Calu3 (cell line): ENCODE measurements around the gene SPNS1. TPM values are rescaled to one million over a fixed set of nuclear protein-coding genes. Genes with fewer than 3 reads are reported as not detected.
"Not testable (repeated sequence)": the region's sequence is repeated elsewhere in the genome, so short reads cannot be mapped to it uniquely, and the experiment has no call there.

Experiments
- BruUV-seq: library from RNA; stranded (reverse); fragments of 400-500 nt; replicated peaks from 2 replicates; lab custom pipeline; 2021; lab: Mats Ljungman, UMichigan
- CTCF ChIA-PET: fragments of 300-600 bp; sonication (Branson Sonifier 250); formaldehyde crosslinking; loops from one replicate; lab custom pipeline; 2022; ENCODE audit warnings: antibody characterized with exemption; lab: Charles Lee
- DNase-seq: peaks from one replicate; pipeline ENCODE4 v3.0.0; 2022
- H3K27ac Mint-ChIP-seq: one replicate; pipeline ENCODE4 v1.8.0; 2022; ENCODE audit warnings: mixed read lengths; ENCODE audit not compliant: unreplicated experiment
- H3K27me3 Mint-ChIP-seq: one replicate; pipeline ENCODE4 v1.8.0; 2022; ENCODE audit warnings: mixed read lengths; ENCODE audit not compliant: unreplicated experiment
- H3K36me3 Mint-ChIP-seq: one replicate; pipeline ENCODE4 v1.8.0; 2022; ENCODE audit warnings: mild to moderate bottlenecking, moderate library complexity, mixed read lengths; ENCODE audit not compliant: insufficient read depth, unreplicated experiment
- H3K4me1 Mint-ChIP-seq: one replicate; pipeline ENCODE4 v1.8.0; 2022; ENCODE audit warnings: mild to moderate bottlenecking, low read depth, mixed read lengths; ENCODE audit not compliant: unreplicated experiment
- H3K4me3 Mint-ChIP-seq: one replicate; pipeline ENCODE4 v1.8.0; 2022; ENCODE audit warnings: mild to moderate bottlenecking, low read depth, moderate library complexity, mixed read lengths; ENCODE audit not compliant: unreplicated experiment
- H3K9me3 Mint-ChIP-seq: one replicate; pipeline ENCODE4 v1.8.0; 2022; ENCODE audit warnings: low read depth, mixed read lengths; ENCODE audit not compliant: unreplicated experiment
- intact Hi-C: fragments of 100-400 bp; cut with micrococcal nuclease; formaldehyde crosslinking; loops from one replicate; pipeline ENCODE4 v1.10.0; 2022; ENCODE audit not compliant: unreplicated experiment
- total RNA-seq: library from RNA; stranded (reverse); gene quantifications from 2 replicates; pipeline ENCODE4 v1.2.3, GENCODE V29; 2022
- TF ChIP-seq, protein P1 (sequence below): fragments of 200-600 bp; IDR thresholded peaks from one replicate; pipeline ENCODE4 v1.8.0; 2022; ENCODE audit warnings: antibody characterized with exemption; ENCODE audit not compliant: unreplicated experiment

The SPNS1 gene
- total RNA-seq, 1 experiment from 2014 or later, result 44.8 TPM

DNA sequence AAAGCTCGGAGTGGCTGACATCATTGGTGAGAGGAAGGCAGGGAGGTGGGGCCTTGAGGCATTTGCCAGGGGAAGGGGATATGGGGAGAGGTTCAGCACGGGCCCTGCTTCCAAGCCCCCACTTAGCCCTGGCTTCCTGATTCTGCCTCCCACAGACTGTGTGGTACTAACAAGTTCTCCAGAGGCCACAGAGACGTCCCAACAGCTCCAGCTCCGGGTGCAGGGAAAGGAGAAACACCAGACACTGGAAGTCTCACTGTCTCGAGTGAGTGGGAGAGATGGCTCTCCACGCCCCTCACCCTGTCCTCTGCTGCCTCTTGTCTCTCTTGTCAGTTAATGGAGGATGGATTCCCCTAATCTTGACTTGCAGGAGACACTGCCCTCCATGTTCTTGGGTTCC, 15.7 kb upstream of the SPNS1 start:
- Mint-ChIP-seq H3K27ac (no peak overlapping the region), H3K36me3 (peaks cover 22% of the 10 kb centered on the region), H3K4me1 (no peaks in the 10 kb centered on the region), H3K4me3 (no peak overlapping the region), H3K9me3 (no peaks in the 10 kb centered on the region), H3K27me3 (no peaks in the 10 kb centered on the region)
- TF ChIP-seq, protein P1, sequence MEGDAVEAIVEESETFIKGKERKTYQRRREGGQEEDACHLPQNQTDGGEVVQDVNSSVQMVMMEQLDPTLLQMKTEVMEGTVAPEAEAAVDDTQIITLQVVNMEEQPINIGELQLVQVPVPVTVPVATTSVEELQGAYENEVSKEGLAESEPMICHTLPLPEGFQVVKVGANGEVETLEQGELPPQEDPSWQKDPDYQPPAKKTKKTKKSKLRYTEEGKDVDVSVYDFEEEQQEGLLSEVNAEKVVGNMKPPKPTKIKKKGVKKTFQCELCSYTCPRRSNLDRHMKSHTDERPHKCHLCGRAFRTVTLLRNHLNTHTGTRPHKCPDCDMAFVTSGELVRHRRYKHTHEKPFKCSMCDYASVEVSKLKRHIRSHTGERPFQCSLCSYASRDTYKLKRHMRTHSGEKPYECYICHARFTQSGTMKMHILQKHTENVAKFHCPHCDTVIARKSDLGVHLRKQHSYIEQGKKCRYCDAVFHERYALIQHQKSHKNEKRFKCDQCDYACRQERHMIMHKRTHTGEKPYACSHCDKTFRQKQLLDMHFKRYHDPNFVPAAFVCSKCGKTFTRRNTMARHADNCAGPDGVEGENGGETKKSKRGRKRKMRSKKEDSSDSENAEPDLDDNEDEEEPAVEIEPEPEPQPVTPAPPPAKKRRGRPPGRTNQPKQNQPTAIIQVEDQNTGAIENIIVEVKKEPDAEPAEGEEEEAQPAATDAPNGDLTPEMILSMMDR, result no peak
- intact Hi-C loops, result no loop called here
- no TSS peak for BruUV-seq
- CTCF ChIA-PET, result no interaction called here
- no peak for DNase-seq

DNA sequence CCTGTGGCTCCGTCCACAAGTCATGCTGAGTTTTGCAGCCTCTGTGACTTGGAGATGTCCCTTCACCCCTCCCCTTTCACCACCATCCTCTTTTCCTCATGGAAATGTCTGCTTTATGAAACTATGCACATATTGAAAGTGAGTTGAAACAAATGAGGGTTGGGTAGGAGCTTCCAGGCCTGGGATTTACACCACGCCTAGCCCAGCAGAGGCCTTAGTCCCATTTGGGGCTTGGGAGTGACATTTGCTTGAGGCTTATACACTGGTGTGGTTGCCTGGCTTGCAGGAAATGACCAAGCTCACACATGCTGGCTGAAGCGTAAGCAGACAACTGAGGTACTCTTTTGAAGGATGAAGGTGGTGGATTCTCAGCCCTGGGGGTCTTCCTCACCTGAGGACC, 10.5 kb upstream of the SPNS1 start:
- H3K27me3 Mint-ChIP-seq, result no peaks in the 10 kb centered on the region
- no peak for DNase-seq
- CTCF ChIA-PET, result no interaction called here
- H3K9me3 Mint-ChIP-seq, result no peaks in the 10 kb centered on the region
- BruUV-seq, result no TSS peak
- peaks cover 29% of the 10 kb centered on the region for H3K36me3 Mint-ChIP-seq
- no peak overlapping the region for H3K4me3 Mint-ChIP-seq
- no peak overlapping the region for H3K27ac Mint-ChIP-seq
- TF ChIP-seq, protein P1, result no peak
- intact Hi-C loops, result no loop called here
- H3K4me1 Mint-ChIP-seq, result no peaks in the 10 kb centered on the region

DNA sequence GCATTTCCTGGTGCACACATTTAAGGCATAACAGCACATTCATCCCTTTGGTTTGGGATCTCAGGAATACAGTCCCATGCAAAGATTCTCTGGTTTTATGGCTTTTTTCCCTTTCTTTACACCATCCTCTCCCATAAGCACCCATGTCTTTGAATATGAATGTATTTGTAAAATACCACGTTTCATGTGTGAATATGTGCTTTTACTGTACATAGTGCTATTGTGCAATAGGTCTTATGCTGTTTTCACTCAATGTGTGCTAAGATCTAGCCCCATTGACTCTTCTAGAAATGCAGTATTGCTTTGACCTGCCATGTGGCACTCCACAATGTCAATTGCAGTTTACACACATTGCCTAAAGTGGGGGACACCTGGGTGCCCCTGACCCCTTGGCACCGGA, 10.1 kb upstream of the SPNS1 start:
- Mint-ChIP-seq H3K4me1 (no peaks in the 10 kb centered on the region), H3K36me3 (peaks cover 29% of the 10 kb centered on the region), H3K27me3 (no peaks in the 10 kb centered on the region), H3K27ac (no peak overlapping the region), H3K4me3 (no peak overlapping the region), H3K9me3 (no peaks in the 10 kb centered on the region)
- BruUV-seq, result no TSS peak
- TF ChIP-seq, protein P1, result no peak
- intact Hi-C loops, result no loop called here
- CTCF ChIA-PET, result no interaction called here
- no peak for DNase-seq

GRCh38 chr16:28967156-28967555, 7.4 kb upstream of the SPNS1 start:
- Mint-ChIP-seq H3K27ac (no peak overlapping the region), H3K9me3 (no peaks in the 10 kb centered on the region), H3K4me3 (no peak overlapping the region), H3K4me1 (no peaks in the 10 kb centered on the region), H3K27me3 (no peaks in the 10 kb centered on the region), H3K36me3 (peaks cover 17% of the 10 kb centered on the region)
- intact Hi-C loops, result no loop called here
- TF ChIP-seq, protein P1, result no peak
- BruUV-seq, result no TSS peak
- CTCF ChIA-PET, result no interaction called here
- no peak for DNase-seq

DNA sequence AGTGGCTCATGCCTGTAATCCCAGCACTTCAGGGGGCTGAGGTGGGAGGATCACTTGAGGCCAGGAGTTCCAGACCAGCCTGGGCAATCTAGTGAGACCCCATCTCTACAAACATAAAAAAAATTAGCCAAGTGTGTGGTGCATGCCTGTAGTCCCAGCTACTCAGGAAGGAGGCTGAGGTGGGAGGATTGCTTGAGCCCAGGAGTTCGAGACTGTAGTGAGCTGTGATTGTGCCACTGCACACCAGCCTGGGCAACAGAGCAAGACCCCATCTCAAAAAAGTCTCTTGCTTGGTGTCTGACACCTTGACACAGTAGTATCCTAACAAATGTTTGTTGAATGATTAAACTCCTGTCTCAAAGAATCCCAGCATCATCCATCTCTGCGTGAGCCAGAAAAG, 4.9 kb upstream of the SPNS1 start:
- H3K4me3 Mint-ChIP-seq, H3K27me3 Mint-ChIP-seq, H3K9me3 Mint-ChIP-seq, H3K4me1 Mint-ChIP-seq, DNase-seq, H3K27ac Mint-ChIP-seq, BruUV-seq, intact Hi-C loops: not testable (repeated sequence)
- CTCF ChIA-PET, result interaction anchor here (0.7 kb wide), 1 partner anchor 719 kb away, joined by 3 read pairs; no protein-coding TSS in a partner anchor
- H3K36me3 Mint-ChIP-seq, result peaks cover 32% of the 10 kb centered on the region
